OCI-LY1 (cell line): Measurements from ENCODE around the gene ARPIN.

ENCODE experiments used
- H2AFZ ChIP-seq: fragments of 200-600 bp; sonication (generic), shearing (Covaris generic); 2 replicates; pipeline ENCODE4 v1.6.0; 2014; ENCODE audit warnings: antibody characterized with exemption, mild to moderate bottlenecking, low read length
- H3F3A ChIP-seq: fragments of 200-600 bp; sonication (generic), shearing (Covaris generic); 2 replicates; pipeline ENCODE4 v1.6.0; 2014; ENCODE audit warnings: mild to moderate bottlenecking, antibody characterized with exemption, low read length, moderate library complexity; ENCODE audit not compliant: insufficient read depth
- H3K27ac ChIP-seq: fragments of 200-600 bp; sonication (generic); 2 replicates; pipeline ENCODE4 v1.5.1; 2014; ENCODE audit warnings: low read length, mixed run types, mild to moderate bottlenecking, low read depth; ENCODE audit not compliant: poor library complexity, severe bottlenecking
- H3K27me3 ChIP-seq: fragments of 200-600 bp; sonication (generic); 2 replicates; pipeline ENCODE4 v1.6.0; 2014; ENCODE audit warnings: antibody characterized with exemption, mild to moderate bottlenecking, low read length, moderate library complexity; ENCODE audit not compliant: insufficient read depth
- H3K36me3 ChIP-seq: fragments of 200-600 bp; sonication (generic); 2 replicates; pipeline ENCODE4 v1.6.1; 2014; ENCODE audit warnings: mild to moderate bottlenecking, antibody characterized with exemption, low read length, moderate library complexity, mixed read lengths; ENCODE audit not compliant: insufficient read depth
- H3K4me1 ChIP-seq: fragments of 200-600 bp; sonication (generic); 2 replicates; pipeline ENCODE4 v1.5.1; 2014; ENCODE audit warnings: mild to moderate bottlenecking, low read length, moderate library complexity; ENCODE audit not compliant: insufficient read depth, severe bottlenecking
- H3K4me2 ChIP-seq: fragments of 200-600 bp; sonication (generic), shearing (Covaris generic); 2 replicates; pipeline ENCODE4 v1.6.1; 2014; ENCODE audit warnings: low read length
- H3K4me3 ChIP-seq: fragments of 200-600 bp; sonication (generic); 2 replicates; pipeline ENCODE4 v1.5.1; 2014; ENCODE audit warnings: low read length, low read depth, mild to moderate bottlenecking, mixed read lengths; ENCODE audit not compliant: poor library complexity, severe bottlenecking
- H3K79me2 ChIP-seq: fragments of 200-600 bp; shearing (Covaris generic); 2 replicates; pipeline ENCODE4 v1.6.1; 2016; ENCODE audit warnings: mixed run types, low read length, mixed read lengths; ENCODE audit not compliant: insufficient read depth
- H3K9ac ChIP-seq: fragments of 200-600 bp; sonication (generic), shearing (Covaris generic); 2 replicates; pipeline ENCODE4 v1.6.1; 2014; ENCODE audit warnings: mild to moderate bottlenecking, low read length, mixed read lengths
- H3K9me2 ChIP-seq: fragments of 200-600 bp; sonication (generic), shearing (Covaris generic); 2 replicates; pipeline ENCODE4 v1.6.1; 2014; ENCODE audit warnings: low read depth, mild to moderate bottlenecking, low read length, mixed read lengths
- H3K9me3 ChIP-seq: fragments of 200-600 bp; shearing (Covaris generic); 2 replicates; pipeline ENCODE4 v1.6.1; 2014; ENCODE audit warnings: low read length, mixed read lengths
- H4K20me1 ChIP-seq: fragments of 200-600 bp; sonication (generic), shearing (Covaris generic); 2 replicates; pipeline ENCODE4 v1.6.0; 2016; ENCODE audit warnings: mild to moderate bottlenecking, low read length; ENCODE audit not compliant: insufficient read depth
- EZH2 ChIP-seq: fragments of 200-600 bp; sonication (generic), shearing (Covaris generic); IDR thresholded peaks from 2 replicates; pipeline ENCODE4 v1.8.0; 2017; ENCODE audit warnings: borderline replicate concordance, mixed run types, mild to moderate bottlenecking, antibody characterized with exemption, low read length, moderate library complexity, mixed read lengths
- TF ChIP-seq, protein P1 (sequence below): fragments of 200-600 bp; sonication (generic), shearing (Covaris generic); IDR thresholded peaks from 2 replicates; pipeline ENCODE4 v1.5.1; 2017; ENCODE audit warnings: mild to moderate bottlenecking, antibody characterized with exemption, low read length, moderate library complexity, mixed read lengths

The ARPIN gene

DNA sequence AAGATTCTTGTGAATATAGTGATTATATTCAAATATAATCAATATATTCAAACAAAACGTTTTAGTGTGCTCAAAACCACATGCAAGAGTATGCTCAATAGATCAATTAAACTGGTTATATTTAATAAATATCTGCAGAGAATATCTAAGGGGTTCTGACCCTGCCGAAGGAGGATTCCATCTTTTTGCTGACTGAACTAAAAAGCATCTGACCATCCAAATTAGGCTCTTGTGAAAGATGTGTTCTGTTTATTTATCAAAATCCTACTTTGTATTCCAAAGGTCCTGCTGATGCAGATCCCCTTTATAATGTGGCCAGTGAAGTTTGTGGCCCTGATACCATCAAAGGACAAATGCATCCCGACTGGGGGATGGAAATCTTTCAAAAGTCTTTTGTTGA is 41.8 kb upstream of the ARPIN start:
- no peaks in the 10 kb centered on the region for H3K4me1 ChIP-seq
- no peak overlapping the region for H3K4me2 ChIP-seq
- H3F3A ChIP-seq, result no peaks in the 10 kb centered on the region
- H3K79me2 ChIP-seq, result no peaks in the 10 kb centered on the region
- H4K20me1 ChIP-seq, result no peaks in the 10 kb centered on the region
- H3K4me3 ChIP-seq, result no peak overlapping the region
- TF ChIP-seq, protein P1, sequence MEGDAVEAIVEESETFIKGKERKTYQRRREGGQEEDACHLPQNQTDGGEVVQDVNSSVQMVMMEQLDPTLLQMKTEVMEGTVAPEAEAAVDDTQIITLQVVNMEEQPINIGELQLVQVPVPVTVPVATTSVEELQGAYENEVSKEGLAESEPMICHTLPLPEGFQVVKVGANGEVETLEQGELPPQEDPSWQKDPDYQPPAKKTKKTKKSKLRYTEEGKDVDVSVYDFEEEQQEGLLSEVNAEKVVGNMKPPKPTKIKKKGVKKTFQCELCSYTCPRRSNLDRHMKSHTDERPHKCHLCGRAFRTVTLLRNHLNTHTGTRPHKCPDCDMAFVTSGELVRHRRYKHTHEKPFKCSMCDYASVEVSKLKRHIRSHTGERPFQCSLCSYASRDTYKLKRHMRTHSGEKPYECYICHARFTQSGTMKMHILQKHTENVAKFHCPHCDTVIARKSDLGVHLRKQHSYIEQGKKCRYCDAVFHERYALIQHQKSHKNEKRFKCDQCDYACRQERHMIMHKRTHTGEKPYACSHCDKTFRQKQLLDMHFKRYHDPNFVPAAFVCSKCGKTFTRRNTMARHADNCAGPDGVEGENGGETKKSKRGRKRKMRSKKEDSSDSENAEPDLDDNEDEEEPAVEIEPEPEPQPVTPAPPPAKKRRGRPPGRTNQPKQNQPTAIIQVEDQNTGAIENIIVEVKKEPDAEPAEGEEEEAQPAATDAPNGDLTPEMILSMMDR, result no peak
- TF ChIP-seq EZH2, result no peak
- H3K9ac ChIP-seq, result no peak overlapping the region
- H3K27me3 ChIP-seq, result no peaks in the 10 kb centered on the region
- H2AFZ ChIP-seq, result no peak overlapping the region
- no peaks in the 10 kb centered on the region for H3K36me3 ChIP-seq
- no peaks in the 10 kb centered on the region for H3K9me3 ChIP-seq
- H3K27ac ChIP-seq, result no peak overlapping the region
- no peaks in the 10 kb centered on the region for H3K9me2 ChIP-seq

DNA sequence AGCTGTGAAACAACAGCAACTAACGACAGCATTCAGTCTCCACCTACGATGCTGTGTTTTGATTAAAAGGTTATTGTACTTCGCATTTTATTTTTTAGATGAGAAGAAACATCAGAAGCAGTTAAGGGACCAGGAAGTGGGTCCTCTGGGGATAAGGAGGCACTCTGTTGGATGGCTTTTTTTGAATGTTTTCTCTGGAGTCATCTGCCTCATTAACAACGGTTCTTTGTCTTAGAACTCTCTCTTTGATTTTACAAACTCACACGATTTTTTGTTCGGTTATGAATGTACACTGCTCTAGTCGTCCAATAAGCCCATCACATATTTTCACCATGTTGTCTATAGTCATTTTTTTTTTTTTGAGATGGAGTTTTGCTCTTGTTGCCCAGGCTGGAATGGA is 36.0 kb upstream of the ARPIN start:
- H3K4me2 ChIP-seq, result no peak overlapping the region
- H3K4me3 ChIP-seq, result no peak overlapping the region
- H3K27me3 ChIP-seq, result no peaks in the 10 kb centered on the region; the same call in 1 of the 2 replicates
- H3K79me2 ChIP-seq, result no peaks in the 10 kb centered on the region
- no peak overlapping the region for H3K27ac ChIP-seq
- no peaks in the 10 kb centered on the region for H3K36me3 ChIP-seq
- TF ChIP-seq, protein P1, result no peak
- TF ChIP-seq EZH2, result no peak
- no peaks in the 10 kb centered on the region for H3K9me3 ChIP-seq
- H4K20me1 ChIP-seq, result no peaks in the 10 kb centered on the region
- H3K4me1 ChIP-seq, result no peaks in the 10 kb centered on the region
- no peak overlapping the region for H2AFZ ChIP-seq
- no peaks in the 10 kb centered on the region for H3F3A ChIP-seq
- no peak overlapping the region for H3K9ac ChIP-seq
- H3K9me2 ChIP-seq, result no peaks in the 10 kb centered on the region

DNA sequence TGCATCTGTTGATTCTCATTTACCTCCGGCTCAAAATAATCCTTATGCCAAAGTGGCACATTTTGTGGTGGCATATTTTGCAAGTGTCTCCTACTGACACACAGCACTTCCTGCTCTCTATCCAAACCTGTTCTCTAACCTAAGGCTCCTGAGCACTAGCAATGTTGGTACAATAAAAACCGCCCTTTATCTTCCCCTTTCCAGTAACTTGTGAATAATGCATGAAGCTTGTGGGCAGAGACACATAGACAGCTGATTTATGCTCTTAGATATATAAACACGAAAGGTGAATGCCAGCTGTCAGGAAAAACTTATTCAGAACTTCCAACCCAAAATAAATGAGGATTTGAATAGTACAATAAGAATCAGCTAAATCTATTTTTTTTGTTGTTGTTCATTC is 34.6 kb upstream of the ARPIN start:
- Histone ChIP-seq H3K27ac (no peak overlapping the region), H3F3A (no peaks in the 10 kb centered on the region), H4K20me1 (no peaks in the 10 kb centered on the region), H3K4me1 (no peaks in the 10 kb centered on the region), H3K4me3 (no peak overlapping the region), H3K79me2 (no peaks in the 10 kb centered on the region), H3K4me2 (no peak overlapping the region), H3K36me3 (no peaks in the 10 kb centered on the region), H2AFZ (no peak overlapping the region), H3K9ac (no peak overlapping the region), H3K9me3 (no peaks in the 10 kb centered on the region), H3K9me2 (no peaks in the 10 kb centered on the region), H3K27me3 (no peaks in the 10 kb centered on the region; the same call in 1 of the 2 replicates)
- TF ChIP-seq EZH2, result no peak
- TF ChIP-seq, protein P1, result no peak
